Tibial nerve (tissue), 3 donors: ENCODE measurements around the gene DTX3.

ENCODE experiments used
- CTCF ChIP-seq, 5 experiments: fragments of 200-600 bp in 3 of 5; fragments of 450-650 bp in 2 of 5; sonication (generic) in 3 of 5; IDR thresholded peaks; one replicate each; pipeline ENCODE4 v1.5.1; 2016 to 2019; ENCODE audit warnings: antibody characterized with exemption in 5 of 5, mild to moderate bottlenecking in 3 of 5, moderate library complexity in 2 of 5
- POLR2A ChIP-seq, 2 donors: fragments of 450-650 bp; IDR thresholded peaks; one replicate each; pipeline ENCODE4 v1.6.1; 2017; ENCODE audit warnings: antibody characterized with exemption in 2 of 2, mild to moderate bottlenecking in 2 of 2, moderate library complexity in 2 of 2

GRCh38 chr12:57568838-57569237, 35.8 kb upstream of the DTX3 start:
- TF ChIP-seq CTCF (IDR thresholded peaks at IDR 0.05) (no peak), POLR2A (IDR thresholded peaks at IDR 0.05) (no peak)
